CD8-positive, alpha-beta memory T cell (primary cell): ENCODE results near the gene KRT85. TPM values are rescaled to one million over a fixed set of nuclear protein-coding genes. Genes with fewer than 3 reads are reported as not detected.
"Not testable (repeated sequence)": the region's sequence is repeated elsewhere in the genome, so short reads cannot be mapped to it uniquely, and the experiment has no call there.

ENCODE experiments used
- CTCF ChIA-PET: fragments of 350-600 bp; sonication (Branson Sonifier 250); formaldehyde crosslinking; loops from one replicate; lab custom pipeline; 2021; ENCODE audit warnings: antibody characterized with exemption; lab: Charles Lee
- POLR2A ChIA-PET: fragments of 350-600 bp; sonication (Branson Sonifier 250); formaldehyde crosslinking; loops from one replicate; lab custom pipeline; 2021; ENCODE audit warnings: antibody characterized with exemption; lab: Charles Lee
- DNase-seq, 5 donors: peaks; one replicate each; pipeline versions ENCODE4 v3.0.0 to v3.0.0-alpha.2; 2020 to 2022; ENCODE audit warnings: mixed read lengths in 1 of 5
- H3K27ac ChIP-seq: one replicate; pipeline ENCODE4 v1.7.0; 2013; ENCODE audit warnings: low read depth, mild to moderate bottlenecking, low read length, moderate library complexity
- H3K27me3 ChIP-seq: 2 replicates; pipeline ENCODE4 v1.7.0; 2013; ENCODE audit warnings: low read length, mild to moderate bottlenecking; ENCODE audit not compliant: insufficient read depth, poor library complexity, severe bottlenecking
- H3K36me3 ChIP-seq: 2 replicates; pipeline ENCODE4 v1.7.0; 2013; ENCODE audit warnings: mild to moderate bottlenecking, low read length, moderate library complexity; ENCODE audit not compliant: insufficient read depth
- H3K4me1 ChIP-seq: 2 replicates; pipeline ENCODE4 v1.7.0; 2013; ENCODE audit warnings: mild to moderate bottlenecking, low read length, moderate library complexity; ENCODE audit not compliant: insufficient read depth
- H3K4me3 ChIP-seq: 2 replicates; pipeline ENCODE4 v1.7.0; 2013; ENCODE audit warnings: mild to moderate bottlenecking, low read length
- H3K9me3 ChIP-seq: 2 replicates; pipeline ENCODE4 v1.7.0; 2013; ENCODE audit warnings: mild to moderate bottlenecking, low read length
- H3K27ac Mint-ChIP-seq, 8 donors: one replicate each; pipeline ENCODE4 v1.8.0; 2020 to 2021; ENCODE audit warnings: mixed read lengths in 8 of 8, mild to moderate bottlenecking in 6 of 8, inconsistent platforms in 3 of 8, moderate library complexity in 3 of 8
- H3K27me3 Mint-ChIP-seq, 2 donors: one replicate each; pipeline ENCODE4 v1.8.0; 2020 to 2021; ENCODE audit warnings: mixed read lengths in 2 of 2, mild to moderate bottlenecking in 1 of 2, moderate library complexity in 1 of 2
- H3K36me3 Mint-ChIP-seq, 3 donors: one replicate each; pipeline ENCODE4 v1.8.0; 2020 to 2021; ENCODE audit warnings: mixed read lengths in 3 of 3, inconsistent platforms in 1 of 3, mild to moderate bottlenecking in 1 of 3
- H3K4me1 Mint-ChIP-seq, 3 donors: one replicate each; pipeline ENCODE4 v1.8.0; 2020 to 2021; ENCODE audit warnings: mixed read lengths in 3 of 3, inconsistent platforms in 1 of 3, mild to moderate bottlenecking in 1 of 3
- H3K4me3 Mint-ChIP-seq, 7 donors: one replicate each; pipeline ENCODE4 v1.8.0; 2020 to 2021; ENCODE audit warnings: mixed read lengths in 7 of 7, mild to moderate bottlenecking in 6 of 7, moderate library complexity in 4 of 7, inconsistent platforms in 2 of 7
- H3K9me3 Mint-ChIP-seq, 5 donors: one replicate each; pipeline ENCODE4 v1.8.0; 2020 to 2022; ENCODE audit warnings: mixed read lengths in 5 of 5, mild to moderate bottlenecking in 3 of 5, moderate library complexity in 2 of 5, inconsistent platforms in 1 of 5
- polyA plus RNA-seq: library from polyadenylated mRNA; unstranded; fragments of 300-500 nt; fragmentation: Illumina TruSeq; gene quantifications from one replicate; pipeline ENCODE4 v1.2.3, GENCODE V29; 2021
- total RNA-seq, 2 experiments: library from RNA; stranded (reverse); gene quantifications; one replicate each; pipeline ENCODE4 v1.2.3, GENCODE V29; 2021

The KRT85 gene
- total and polyA plus RNA-seq, 3 experiments from 2014 or later: not detected

DNA sequence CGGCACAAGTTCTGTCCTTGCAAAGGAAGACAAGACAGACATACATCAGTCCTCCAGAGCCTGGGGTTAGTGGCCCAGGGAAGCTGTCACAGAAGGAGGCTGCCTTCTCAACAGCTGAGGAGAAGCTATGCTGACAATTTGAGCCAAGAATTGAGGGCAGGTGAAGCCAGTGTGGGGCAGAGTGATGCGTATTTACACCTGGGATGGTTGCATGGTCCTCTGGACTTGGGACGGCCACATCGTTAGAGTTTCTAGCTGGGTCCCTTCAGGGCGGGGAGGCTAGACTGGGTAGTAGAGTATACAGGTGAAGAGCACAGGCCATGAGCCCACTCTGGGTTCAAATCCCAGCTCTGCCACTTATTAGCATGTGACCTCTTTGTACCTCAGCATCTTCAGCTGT is 16.5 kb downstream of the KRT85 start:
- H3K27ac ChIP-seq: no peak overlapping the region
- Mint-ChIP-seq H3K9me3 (no peaks in the 10 kb centered on the region), H3K4me3 (peak overlapping the region in 1 of 7 donors; percentile 78), H3K27ac (peak overlapping the region in 2 of 8 donors; percentile 41 to 69), H3K36me3 (no peaks in the 10 kb centered on the region), H3K27me3 (peaks cover 19 to 20% of the 10 kb centered on the region in 2 donors), H3K4me1 (peaks cover 26 to 53% (median 40%) of the 10 kb centered on the region in 3 donors)
- H3K9me3 ChIP-seq: no peaks in the 10 kb centered on the region
- H3K4me3 ChIP-seq: no peak overlapping the region
- ChIA-PET CTCF (interaction anchor here (1.2 to 3.7 kb wide), 3 partner anchors 11 to 72 kb away, joined by 4 to 16 read pairs (median 13); no protein-coding TSS in a partner anchor), POLR2A (no interaction called here)
- H3K36me3 ChIP-seq: no peaks in the 10 kb centered on the region
- H3K4me1 ChIP-seq: peaks cover 21% of the 10 kb centered on the region
- DNase-seq: no peak
- no peaks in the 10 kb centered on the region for H3K27me3 ChIP-seq

DNA sequence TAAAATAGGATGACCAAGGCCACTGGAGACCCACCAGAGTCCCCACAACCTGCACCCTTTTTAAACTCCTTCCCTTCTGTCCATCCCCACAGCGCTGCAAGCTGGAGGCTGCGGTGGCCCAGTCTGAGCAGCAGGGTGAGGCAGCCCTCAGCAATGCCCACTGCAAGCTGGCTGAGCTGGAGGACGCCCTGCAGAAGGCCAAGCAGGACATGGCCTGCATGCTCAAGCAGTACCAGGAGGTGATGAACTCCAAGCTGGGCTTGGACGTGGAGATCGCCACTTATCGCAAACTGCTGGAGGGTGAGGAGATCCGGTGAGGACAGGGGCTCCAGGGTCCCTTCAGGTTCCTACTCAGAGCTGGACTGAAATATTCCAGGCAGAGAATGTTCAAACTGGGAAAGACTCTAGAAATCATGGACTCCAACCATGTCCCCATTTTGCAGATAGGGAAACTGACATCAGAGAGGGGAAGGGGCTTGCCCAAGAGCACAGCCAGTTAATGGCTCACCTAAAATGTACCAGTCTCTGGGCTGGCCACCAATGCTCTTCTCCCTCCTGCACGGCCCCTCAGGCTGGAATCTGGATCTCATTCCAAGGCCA is 17.2 kb downstream of the KRT85 start:
- ChIA-PET POLR2A (no interaction called here), CTCF (interaction anchor here (3.3 to 3.7 kb wide), 2 partner anchors 11 to 23 kb away, joined by 13 to 16 read pairs; no protein-coding TSS in a partner anchor)
- Histone ChIP-seq H3K4me1 (peaks cover 21% of the 10 kb centered on the region), H3K36me3 (no peaks in the 10 kb centered on the region), H3K27me3 (no peaks in the 10 kb centered on the region), H3K4me3 (no peak overlapping the region), H3K9me3 (no peaks in the 10 kb centered on the region), H3K27ac (no peak overlapping the region)
- Mint-ChIP-seq H3K4me1 (peaks cover 26 to 53% (median 40%) of the 10 kb centered on the region in 3 donors), H3K36me3 (no peaks in the 10 kb centered on the region), H3K27me3 (peaks cover 18 to 19% of the 10 kb centered on the region in 2 donors), H3K4me3 (no peak overlapping the region), H3K9me3 (no peaks in the 10 kb centered on the region), H3K27ac (no peak overlapping the region)
- DNase-seq: no peak

DNA sequence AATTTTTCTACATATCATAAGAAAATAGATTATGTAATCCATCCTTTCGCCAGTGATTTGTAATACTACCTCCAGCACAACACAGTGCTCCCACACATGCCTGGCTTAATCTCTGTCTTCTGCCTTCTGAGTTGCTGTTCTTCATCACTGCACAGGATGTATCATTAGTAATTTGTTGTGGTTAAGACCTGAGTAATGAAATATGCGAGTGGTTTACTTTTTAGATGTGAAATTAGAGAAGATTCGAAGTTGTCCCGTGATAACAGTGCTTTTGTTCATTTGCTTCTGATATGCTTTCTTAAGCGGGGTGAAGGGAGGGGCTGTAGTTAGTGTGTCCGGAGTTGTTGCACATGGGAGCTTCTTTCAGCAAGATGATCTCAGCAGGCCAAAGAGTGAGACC is 18.1 kb downstream of the KRT85 start:
- no peak for DNase-seq
- no peak overlapping the region for H3K4me3 ChIP-seq
- ChIA-PET POLR2A (no interaction called here), CTCF (interaction anchor here (3.7 kb wide), 1 partner anchor 12 kb away, joined by 13 read pairs; no protein-coding TSS in a partner anchor)
- H3K27me3 ChIP-seq: no peaks in the 10 kb centered on the region
- no peak overlapping the region for H3K4me3 Mint-ChIP-seq
- no peaks in the 10 kb centered on the region for H3K9me3 ChIP-seq
- H3K4me1 ChIP-seq: peaks cover 21% of the 10 kb centered on the region
- H3K27ac Mint-ChIP-seq: no peak overlapping the region
- peaks cover 26 to 52% (median 39%) of the 10 kb centered on the region in 3 donors for H3K4me1 Mint-ChIP-seq
- no peaks in the 10 kb centered on the region for H3K36me3 ChIP-seq
- no peaks in the 10 kb centered on the region for H3K9me3 Mint-ChIP-seq
- no peaks in the 10 kb centered on the region for H3K36me3 Mint-ChIP-seq
- H3K27ac ChIP-seq: no peak overlapping the region
- peaks cover 9 to 13% of the 10 kb centered on the region in 2 donors for H3K27me3 Mint-ChIP-seq

DNA sequence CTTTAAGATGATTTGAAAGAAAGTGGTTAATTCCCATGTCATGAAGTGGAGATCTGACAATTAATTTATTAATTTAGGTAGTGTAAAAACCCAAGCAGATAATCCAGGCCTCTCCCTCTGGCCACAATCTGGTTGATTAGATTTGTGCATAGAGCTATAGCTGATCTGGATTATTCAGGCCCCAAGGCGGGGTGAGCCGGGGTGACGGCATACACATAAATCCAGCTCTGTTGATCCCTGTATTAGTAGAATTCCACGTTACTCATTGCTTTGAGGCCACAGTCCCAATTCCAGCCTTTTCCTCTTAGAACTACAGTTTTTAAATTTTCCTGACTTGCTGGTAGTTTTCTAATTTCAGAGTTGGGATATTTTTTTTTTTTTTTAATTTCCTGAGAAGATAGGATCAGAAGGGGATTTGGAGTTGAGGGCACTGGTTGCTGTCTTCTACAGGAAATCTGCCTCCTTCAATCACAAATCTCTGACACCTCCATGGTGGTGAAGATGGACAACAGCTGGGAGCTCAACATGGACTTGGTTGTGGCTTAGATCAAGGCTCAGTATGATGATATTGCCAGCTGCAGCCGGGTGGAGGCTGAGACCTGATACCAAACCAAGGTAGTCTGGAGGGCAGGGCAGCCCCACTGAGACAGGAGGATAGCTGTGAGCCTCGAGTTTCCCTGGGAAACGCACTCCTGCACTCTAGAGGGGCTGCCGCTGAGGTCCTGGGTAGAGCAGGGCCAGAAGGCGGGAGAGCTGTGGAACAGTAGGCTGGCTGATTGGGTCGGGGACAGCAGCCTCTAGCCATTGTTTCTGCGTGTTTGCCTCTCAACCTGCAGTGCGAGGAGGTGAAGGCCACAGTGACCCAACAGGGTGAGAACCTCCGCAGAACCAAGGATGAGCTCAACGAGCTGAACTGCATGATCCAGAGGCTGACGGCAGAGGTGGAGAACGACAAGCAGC is 19.4 kb downstream of the KRT85 start:
- Mint-ChIP-seq H3K9me3 (peaks cover 0 to 3% (median 0%) of the 10 kb centered on the region in 5 donors), H3K4me1 (peaks cover 24 to 39% (median 28%) of the 10 kb centered on the region in 3 donors), H3K27ac (no peak overlapping the region), H3K27me3 (peaks cover 5 to 12% of the 10 kb centered on the region in 2 donors), H3K4me3 (no peak overlapping the region), H3K36me3 (no peaks in the 10 kb centered on the region)
- POLR2A ChIA-PET: no interaction called here
- CTCF ChIA-PET: interaction anchor here (1.5 kb wide), 1 partner anchor 9 kb away, joined by 4 read pairs; no protein-coding TSS in a partner anchor
- no peak for DNase-seq
- Histone ChIP-seq H3K4me1 (peaks cover 21% of the 10 kb centered on the region), H3K4me3 (no peak overlapping the region), H3K27ac (no peak overlapping the region), H3K27me3 (no peaks in the 10 kb centered on the region), H3K36me3 (no peaks in the 10 kb centered on the region), H3K9me3 (no peaks in the 10 kb centered on the region)

DNA sequence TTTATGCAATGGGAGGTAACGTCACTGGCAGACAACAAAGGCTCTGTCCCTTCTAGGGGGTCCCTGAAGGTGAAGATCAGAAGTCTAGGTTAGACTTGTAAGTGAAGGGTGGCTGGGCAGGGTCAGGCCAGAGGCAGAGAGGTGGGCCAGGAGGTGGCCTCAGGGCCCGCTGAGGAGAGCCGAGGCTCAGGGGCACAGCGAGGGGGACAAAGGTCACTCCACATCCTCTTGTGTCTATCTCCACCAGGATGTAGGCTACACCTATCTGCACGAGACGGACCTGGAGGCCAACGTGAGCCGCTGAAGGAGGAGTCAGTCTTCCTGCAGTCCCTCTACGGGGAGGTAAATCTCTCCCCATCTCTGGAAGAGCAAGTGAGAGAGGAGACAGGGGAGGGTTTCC is 20.3 kb downstream of the KRT85 start:
- H3K27ac Mint-ChIP-seq: no peak overlapping the region
- H3K4me3 Mint-ChIP-seq: no peak overlapping the region
- H3K9me3 Mint-ChIP-seq: peaks cover 0 to 3% (median 0%) of the 10 kb centered on the region in 5 donors
- peak in 1 of 5 donors; percentile 8 for DNase-seq
- H3K27ac ChIP-seq: no peak overlapping the region
- H3K27me3 Mint-ChIP-seq: peaks cover 5 to 15% of the 10 kb centered on the region in 2 donors
- ChIA-PET POLR2A (no interaction called here), CTCF (no interaction called here)
- no peaks in the 10 kb centered on the region for H3K36me3 Mint-ChIP-seq
- H3K4me3 ChIP-seq: no peak overlapping the region
- no peaks in the 10 kb centered on the region for H3K9me3 ChIP-seq
- peaks cover 14% of the 10 kb centered on the region for H3K4me1 ChIP-seq
- no peaks in the 10 kb centered on the region for H3K27me3 ChIP-seq
- peaks cover 16 to 32% (median 22%) of the 10 kb centered on the region in 3 donors for H3K4me1 Mint-ChIP-seq
- H3K36me3 ChIP-seq: no peaks in the 10 kb centered on the region

DNA sequence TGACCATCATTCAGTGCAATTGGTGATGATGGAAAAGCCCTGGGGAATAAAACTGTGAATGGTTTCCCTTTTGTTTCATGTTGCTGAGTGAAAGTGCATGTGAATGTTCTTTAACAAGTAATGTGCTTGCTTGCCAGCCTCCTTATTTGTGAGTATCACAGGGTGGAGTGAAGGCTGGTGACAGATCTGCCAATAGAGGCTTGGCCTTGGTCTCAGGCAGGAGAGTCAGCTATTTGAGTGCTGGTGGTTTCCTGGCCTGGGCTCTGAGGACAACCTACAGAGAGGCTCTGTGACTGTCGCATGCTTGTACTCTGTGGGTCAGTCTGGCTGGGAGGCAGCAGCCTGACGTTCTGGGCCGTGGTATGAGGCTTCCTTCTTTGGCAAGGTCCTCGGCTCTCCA is 20.7 kb downstream of the KRT85 start:
- Mint-ChIP-seq H3K4me3 (no peak overlapping the region), H3K36me3 (no peaks in the 10 kb centered on the region), H3K4me1 (peaks cover 12 to 28% (median 18%) of the 10 kb centered on the region in 3 donors), H3K9me3 (peaks cover 0 to 3% (median 0%) of the 10 kb centered on the region in 5 donors), H3K27ac (no peak overlapping the region), H3K27me3 (peaks cover 8 to 17% of the 10 kb centered on the region in 2 donors)
- H3K9me3 ChIP-seq: no peaks in the 10 kb centered on the region
- H3K4me1 ChIP-seq: peaks cover 10% of the 10 kb centered on the region
- ChIA-PET CTCF (interaction anchor here (1.3 kb wide), 1 partner anchor 26 kb away, joined by 3 read pairs; no protein-coding TSS in a partner anchor), POLR2A (no interaction called here)
- no peak for DNase-seq
- no peaks in the 10 kb centered on the region for H3K36me3 ChIP-seq
- H3K27ac ChIP-seq: no peak overlapping the region
- H3K4me3 ChIP-seq: no peak overlapping the region
- H3K27me3 ChIP-seq: no peaks in the 10 kb centered on the region

DNA sequence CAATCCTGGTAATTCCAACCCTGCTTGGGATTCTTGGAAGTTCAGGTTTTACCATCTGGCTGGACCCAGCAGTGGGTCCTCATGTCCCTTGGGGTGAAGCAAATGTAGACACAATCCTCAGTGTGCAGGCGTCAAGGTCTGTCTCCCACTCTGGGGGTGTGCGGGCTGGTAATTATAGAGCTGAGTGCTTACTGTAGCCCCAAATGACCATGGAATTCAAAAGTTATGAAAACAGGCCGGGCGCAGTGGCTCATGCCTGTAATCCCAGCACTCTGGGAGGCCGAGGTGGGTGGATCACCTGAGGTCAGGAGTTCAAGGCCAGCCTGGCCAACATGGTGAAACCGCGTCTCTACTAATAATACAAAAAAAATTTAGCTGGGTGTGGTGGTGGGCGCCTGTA is 22.2 kb downstream of the KRT85 start:
- H3K4me3 ChIP-seq, H3K36me3 ChIP-seq, H3K36me3 Mint-ChIP-seq, H3K4me1 ChIP-seq, H3K4me3 Mint-ChIP-seq, H3K27ac Mint-ChIP-seq, H3K9me3 ChIP-seq, H3K9me3 Mint-ChIP-seq, POLR2A ChIA-PET, DNase-seq, H3K27me3 ChIP-seq, H3K27ac ChIP-seq: not testable (repeated sequence)
- CTCF ChIA-PET: interaction anchor here (1.3 kb wide), 1 partner anchor 27 kb away, joined by 3 read pairs; no protein-coding TSS in a partner anchor
- H3K4me1 Mint-ChIP-seq: peaks cover 5 to 17% (median 5%) of the 10 kb centered on the region in 3 donors
- H3K27me3 Mint-ChIP-seq: peaks cover 18 to 19% of the 10 kb centered on the region in 2 donors
